ENCODE data around the gene GNG10. TPM values are rescaled to one million over a fixed set of nuclear protein-coding genes. Genes with fewer than 3 reads are reported as not detected.

The GNG10 gene
- total RNA-seq, 2 donors from 2014 or later: 12.6 to 27.3 TPM

GRCh38 chr9:111704503-111704902 is 43.1 kb downstream of the GNG10 start:
- intact Hi-C loops (cut with DNase I): no loop called here
- Histone ChIP-seq H3K9ac (ENCODE audit: low read depth in 2 of 2, low read length in 2 of 2) (no peak overlapping the region), H3K36me3 (no peaks in the 10 kb centered on the region), H3K4me1 (no peaks in the 10 kb centered on the region), H3K27ac (no peak overlapping the region), H3K4me3 (no peak overlapping the region), H3K9me3 (no peaks in the 10 kb centered on the region), H3K27me3 (no peaks in the 10 kb centered on the region)
- DNase-seq: no peak
- no peak for TF ChIP-seq CTCF (IDR thresholded peaks at IDR 0.05)

GRCh38 chr9:111711548-111711947 is 50.1 kb downstream of the GNG10 start:
- Histone ChIP-seq H3K27ac (no peak overlapping the region), H3K36me3 (no peaks in the 10 kb centered on the region), H3K4me1 (no peaks in the 10 kb centered on the region), H3K9ac (ENCODE audit: low read depth in 2 of 2, low read length in 2 of 2) (no peak overlapping the region), H3K27me3 (no peaks in the 10 kb centered on the region), H3K9me3 (no peaks in the 10 kb centered on the region), H3K4me3 (no peak overlapping the region)
- no peak for DNase-seq
- intact Hi-C loops (cut with DNase I): no loop called here
- TF ChIP-seq CTCF (IDR thresholded peaks at IDR 0.05): no peak

GRCh38 chr9:111712369-111712768 is 51.0 kb downstream of the GNG10 start:
- intact Hi-C loops (cut with DNase I): no loop called here
- Histone ChIP-seq H3K9ac (ENCODE audit: low read depth in 2 of 2, low read length in 2 of 2) (no peak overlapping the region), H3K27ac (no peak overlapping the region), H3K36me3 (no peaks in the 10 kb centered on the region), H3K9me3 (no peaks in the 10 kb centered on the region), H3K4me3 (no peak overlapping the region), H3K27me3 (no peaks in the 10 kb centered on the region), H3K4me1 (no peaks in the 10 kb centered on the region)
- no peak for DNase-seq
- no peak for TF ChIP-seq CTCF (IDR thresholded peaks at IDR 0.05)

GRCh38 chr9:111715471-111715870 is 54.1 kb downstream of the GNG10 start:
- no peak overlapping the region for H3K9ac ChIP-seq (ENCODE audit: low read depth in 2 of 2, low read length in 2 of 2)
- H3K36me3 ChIP-seq: no peaks in the 10 kb centered on the region
- DNase-seq: no peak
- H3K4me3 ChIP-seq: no peak overlapping the region
- H3K27ac ChIP-seq: no peak overlapping the region
- H3K9me3 ChIP-seq: no peaks in the 10 kb centered on the region
- intact Hi-C loops (cut with DNase I): no loop called here
- no peaks in the 10 kb centered on the region for H3K4me1 ChIP-seq
- no peak for TF ChIP-seq CTCF (IDR thresholded peaks at IDR 0.05)
- no peaks in the 10 kb centered on the region for H3K27me3 ChIP-seq

- Histone ChIP-seq H3K4me3 (no peak overlapping the region), H3K27me3 (no peaks in the 10 kb centered on the region), H3K9ac (ENCODE audit: low read depth in 2 of 2, low read length in 2 of 2) (no peak overlapping the region), H3K36me3 (no peaks in the 10 kb centered on the region), H3K27ac (no peak overlapping the region), H3K9me3 (no peaks in the 10 kb centered on the region), H3K4me1 (no peaks in the 10 kb centered on the region)
- intact Hi-C loops (cut with DNase I): no loop called here
- DNase-seq: no peak
- no peak for TF ChIP-seq CTCF (IDR thresholded peaks at IDR 0.05)
Measured at GRCh38 chr9:111719541-111719940, 58.1 kb downstream of the GNG10 start.

Other genes starting within 250 kb of the GNG10 start
- 10 to 100 TPM; 55.1 to 92.5 TPM for gene ECPAS, start 177.2 kb upstream of the GNG10 start, total RNA-seq
- gene ZNF483, start 136.4 kb upstream of the GNG10 start, total RNA-seq: 1 to 10 TPM; 1.2 to 2.8 TPM
- 10 to 100 TPM; 55.6 to 85.3 TPM for gene PTGR1, start 62.0 kb upstream of the GNG10 start, total RNA-seq
- 1 to 10 TPM; 7.8 to 9.0 TPM for gene DNAJC25, start 30.3 kb upstream of the GNG10 start, total RNA-seq
- under 1 TPM in 1 of 2 donors, not detected in 1; 0.37 TPM for gene SHOC1, start 133.3 kb downstream of the GNG10 start, total RNA-seq
- gene UGCG, start 235.2 kb downstream of the GNG10 start, total RNA-seq: 10 to 100 TPM; 17.6 to 56.1 TPM

Measured in colonic mucosa (tissue), 4 donors.